ENCODE measurements around the gene RGS9BP. TPM values are rescaled to one million over a fixed set of nuclear protein-coding genes. Genes with fewer than 3 reads are reported as not detected.

RGS9BP gene
- total and polyA plus RNA-seq, 2 of the 13 experiments (the other 11 are each of a cell fraction or from before 2014, with no cell fraction given), result 0.01 TPM; not detected in 1

DNA sequence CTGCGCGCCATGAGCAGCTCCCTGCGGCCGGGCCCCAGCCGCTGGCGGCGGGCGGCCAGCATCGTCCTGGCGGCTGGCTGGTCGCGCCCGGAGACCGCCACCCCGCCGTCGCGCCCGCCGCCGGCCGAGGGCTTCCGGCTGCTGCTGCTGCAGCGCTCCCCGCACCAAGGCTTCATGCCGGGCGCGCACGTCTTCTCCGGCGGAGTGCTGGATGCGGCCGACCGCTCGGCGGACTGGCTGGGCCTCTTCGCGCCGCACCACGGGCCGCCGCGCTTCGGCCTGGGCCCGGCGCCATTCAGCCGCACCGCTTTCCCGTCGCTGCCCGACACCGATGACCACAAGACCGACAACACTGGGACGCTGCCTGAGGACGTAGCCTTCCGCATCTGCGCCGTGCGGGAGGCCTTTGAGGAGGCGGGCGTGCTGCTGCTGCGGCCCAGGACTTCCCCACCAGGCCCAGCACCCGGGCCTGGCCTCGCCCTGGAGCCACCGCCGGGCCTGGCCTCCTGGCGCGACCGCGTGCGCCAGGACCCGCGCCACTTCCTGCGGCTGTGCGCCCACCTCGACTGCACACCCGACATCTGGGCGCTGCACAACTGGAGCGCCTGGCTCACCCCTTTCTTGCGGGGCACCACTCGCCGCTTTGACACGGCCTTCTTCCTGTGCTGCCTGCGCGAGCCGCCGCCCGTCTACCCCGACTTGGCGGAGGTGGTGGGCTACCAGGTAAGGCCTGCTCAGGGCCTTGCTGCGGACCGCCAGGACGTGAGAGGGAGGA is 16.5 kb downstream of the RGS9BP start (continued):
- TF ChIP-seq, protein P1, sequence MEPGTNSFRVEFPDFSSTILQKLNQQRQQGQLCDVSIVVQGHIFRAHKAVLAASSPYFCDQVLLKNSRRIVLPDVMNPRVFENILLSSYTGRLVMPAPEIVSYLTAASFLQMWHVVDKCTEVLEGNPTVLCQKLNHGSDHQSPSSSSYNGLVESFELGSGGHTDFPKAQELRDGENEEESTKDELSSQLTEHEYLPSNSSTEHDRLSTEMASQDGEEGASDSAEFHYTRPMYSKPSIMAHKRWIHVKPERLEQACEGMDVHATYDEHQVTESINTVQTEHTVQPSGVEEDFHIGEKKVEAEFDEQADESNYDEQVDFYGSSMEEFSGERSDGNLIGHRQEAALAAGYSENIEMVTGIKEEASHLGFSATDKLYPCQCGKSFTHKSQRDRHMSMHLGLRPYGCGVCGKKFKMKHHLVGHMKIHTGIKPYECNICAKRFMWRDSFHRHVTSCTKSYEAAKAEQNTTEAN (CRISPR knock-in tag; conservative IDR thresholded peaks at IDR 0.05), result no peak
- TF ChIP-seq ZNF567 (CRISPR knock-in tag; IDR thresholded peaks at IDR 0.05; ENCODE audit: borderline replicate concordance) (no peak), KDM1A (CRISPR knock-in tag; IDR thresholded peaks at IDR 0.05) (no peak), ZNF337 (CRISPR knock-in tag; IDR thresholded peaks at IDR 0.05; ENCODE audit: borderline replicate concordance, low read depth) (no peak), MAF1 (CRISPR knock-in tag; IDR thresholded peaks at IDR 0.05; ENCODE audit: borderline replicate concordance) (no peak), PLRG1 (conservative IDR thresholded peaks at IDR 0.05) (no peak), ZNF563 (CRISPR knock-in tag; IDR thresholded peaks at IDR 0.05) (no peak), MXI1 (IDR thresholded peaks at IDR 0.05; ENCODE audit: borderline replicate concordance, low read depth, low read length) (no peak), KLF16 (CRISPR knock-in tag; IDR thresholded peaks at IDR 0.05) (no peak; a peak in 1 of 4 replicates), DPF2 (CRISPR knock-in tag; IDR thresholded peaks at IDR 0.05; ENCODE audit: borderline replicate concordance, low read depth) (no peak), XBP1 (CRISPR knock-in tag; IDR thresholded peaks at IDR 0.05) (no peak), ZNF274 (CRISPR knock-in tag; IDR thresholded peaks at IDR 0.05) (no peak), IRF2 (CRISPR knock-in tag; IDR thresholded peaks at IDR 0.05) (no peak; the same call in 1 of the 2 replicates), MATR3 (CRISPR knock-in tag; IDR thresholded peaks at IDR 0.05) (no peak), ZNF577 (CRISPR knock-in tag; IDR thresholded peaks at IDR 0.05; ENCODE audit: borderline replicate concordance, low read depth) (no peak), ZFP82 (CRISPR knock-in tag; IDR thresholded peaks at IDR 0.05; ENCODE audit: borderline replicate concordance) (no peak), AKAP8 (CRISPR knock-in tag; IDR thresholded peaks at IDR 0.05) (no peak), ZNF460 (CRISPR knock-in tag; IDR thresholded peaks at IDR 0.05; ENCODE audit: borderline replicate concordance) (no peak), KAT8 (CRISPR knock-in tag; IDR thresholded peaks at IDR 0.05) (no peak)
- TF ChIP-seq, protein P2, sequence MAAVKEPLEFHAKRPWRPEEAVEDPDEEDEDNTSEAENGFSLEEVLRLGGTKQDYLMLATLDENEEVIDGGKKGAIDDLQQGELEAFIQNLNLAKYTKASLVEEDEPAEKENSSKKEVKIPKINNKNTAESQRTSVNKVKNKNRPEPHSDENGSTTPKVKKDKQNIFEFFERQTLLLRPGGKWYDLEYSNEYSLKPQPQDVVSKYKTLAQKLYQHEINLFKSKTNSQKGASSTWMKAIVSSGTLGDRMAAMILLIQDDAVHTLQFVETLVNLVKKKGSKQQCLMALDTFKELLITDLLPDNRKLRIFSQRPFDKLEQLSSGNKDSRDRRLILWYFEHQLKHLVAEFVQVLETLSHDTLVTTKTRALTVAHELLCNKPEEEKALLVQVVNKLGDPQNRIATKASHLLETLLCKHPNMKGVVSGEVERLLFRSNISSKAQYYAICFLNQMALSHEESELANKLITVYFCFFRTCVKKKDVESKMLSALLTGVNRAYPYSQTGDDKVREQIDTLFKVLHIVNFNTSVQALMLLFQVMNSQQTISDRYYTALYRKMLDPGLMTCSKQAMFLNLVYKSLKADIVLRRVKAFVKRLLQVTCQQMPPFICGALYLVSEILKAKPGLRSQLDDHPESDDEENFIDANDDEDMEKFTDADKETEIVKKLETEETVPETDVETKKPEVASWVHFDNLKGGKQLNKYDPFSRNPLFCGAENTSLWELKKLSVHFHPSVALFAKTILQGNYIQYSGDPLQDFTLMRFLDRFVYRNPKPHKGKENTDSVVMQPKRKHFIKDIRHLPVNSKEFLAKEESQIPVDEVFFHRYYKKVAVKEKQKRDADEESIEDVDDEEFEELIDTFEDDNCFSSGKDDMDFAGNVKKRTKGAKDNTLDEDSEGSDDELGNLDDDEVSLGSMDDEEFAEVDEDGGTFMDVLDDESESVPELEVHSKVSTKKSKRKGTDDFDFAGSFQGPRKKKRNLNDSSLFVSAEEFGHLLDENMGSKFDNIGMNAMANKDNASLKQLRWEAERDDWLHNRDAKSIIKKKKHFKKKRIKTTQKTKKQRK (IDR thresholded peaks at IDR 0.05; ENCODE audit: low read length), result no peak

Data from HepG2 (cell line).